NCI-H510A (cell line): ENCODE measurements around the gene ARL4A.

Source experiments
- DNase-seq: peaks from one replicate; lab custom pipeline; 2025; lab: John Stamatoyannopoulos, UW

Gene ARL4A

GRCh38 chr7:12726908-12727307 lies 39.5 kb downstream of the ARL4A start:
- DNase-seq, result no peak

GRCh38 chr7:12727455-12728191 lies 40.2 kb downstream of the ARL4A start:
- no peak for DNase-seq

DNA sequence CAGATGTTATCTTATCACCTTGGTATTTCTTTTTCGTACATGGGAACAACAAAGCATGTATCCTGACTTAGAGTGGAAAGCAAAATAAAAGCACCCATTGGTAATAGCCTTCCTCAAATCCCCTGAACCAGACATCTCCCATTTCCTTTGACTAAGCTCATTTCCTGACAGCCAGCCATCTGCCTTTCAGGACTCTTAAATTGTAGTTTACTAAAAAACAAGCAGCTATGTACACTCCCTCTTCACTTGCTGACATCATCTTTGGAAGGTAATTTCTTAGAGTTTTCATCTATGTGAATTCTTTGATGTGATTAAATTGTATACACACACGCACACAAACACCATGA lies 40.7 kb downstream of the ARL4A start:
- no peak for DNase-seq

GRCh38 chr7:12729112-12729511 lies 41.7 kb downstream of the ARL4A start:
- peak; percentile 52 for DNase-seq

GRCh38 chr7:12730523-12730922 lies 43.1 kb downstream of the ARL4A start:
- no peak for DNase-seq

- no peak for DNase-seq
These were observed 43.8 kb downstream of the ARL4A start for GRCh38 chr7:12731214-12731656.

GRCh38 chr7:12731775-12732174 lies 44.3 kb downstream of the ARL4A start:
- DNase-seq, result no peak

DNA sequence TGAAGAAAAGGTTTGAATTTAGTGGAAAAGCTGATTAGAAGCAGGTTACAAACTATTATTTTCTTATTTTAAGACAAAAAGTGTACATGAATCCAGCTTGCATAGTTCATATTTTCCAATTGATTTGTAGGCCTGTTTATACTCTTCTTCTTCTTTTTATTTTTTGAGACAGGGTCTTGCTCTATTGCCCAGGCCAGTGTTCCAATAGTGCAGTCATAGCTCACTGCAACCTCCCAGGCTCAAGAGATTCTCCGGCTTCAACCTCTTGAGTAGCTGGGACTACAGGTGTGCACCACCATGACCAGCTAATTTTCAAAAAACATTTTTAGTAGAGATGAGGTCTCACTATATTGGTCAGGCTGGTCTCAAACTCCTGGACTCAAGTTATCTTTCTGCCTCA lies 45.0 kb downstream of the ARL4A start:
- no peak for DNase-seq

DNA sequence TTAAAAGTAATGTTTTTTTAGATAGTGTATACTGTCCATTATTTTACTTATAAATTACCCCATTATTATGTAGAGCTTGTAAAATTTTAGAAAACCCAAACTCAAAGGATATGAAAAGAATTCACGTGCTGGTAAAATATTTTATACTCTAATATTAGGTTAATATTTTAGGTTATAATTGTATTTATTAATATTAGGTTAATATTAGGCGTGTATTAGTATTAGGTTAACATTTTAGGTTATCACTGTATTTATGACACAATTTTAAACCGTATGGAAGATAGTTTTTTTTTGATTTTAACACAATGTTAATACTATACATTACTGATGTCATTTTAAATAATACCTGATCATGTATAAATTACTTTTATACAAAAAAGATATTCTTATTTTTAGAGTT lies 48.5 kb downstream of the ARL4A start:
- no peak for DNase-seq

- DNase-seq, result no peak
These were observed 49.9 kb downstream of the ARL4A start for GRCh38 chr7:12737373-12737772.

- DNase-seq, result no peak
These were observed 50.4 kb downstream of the ARL4A start for GRCh38 chr7:12737836-12738235.

DNA sequence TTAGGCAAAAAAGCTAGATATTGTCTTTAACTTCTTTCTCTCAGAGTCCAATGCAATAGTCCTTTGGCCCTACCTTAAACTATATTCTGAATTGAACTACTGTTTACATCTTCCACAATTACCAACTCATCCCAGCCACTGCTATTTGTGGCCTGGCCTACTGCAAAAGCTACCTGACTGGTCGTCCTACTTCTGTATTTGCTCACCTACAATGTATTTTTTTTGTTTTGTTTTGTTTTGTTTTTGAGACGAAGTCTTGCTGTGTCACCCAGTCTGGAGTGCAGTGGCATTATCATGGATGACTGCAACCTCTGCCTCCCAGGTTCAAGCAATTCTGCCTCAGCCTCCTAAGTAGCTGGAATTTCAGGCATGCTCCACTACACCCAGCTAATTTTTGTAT lies 51.2 kb downstream of the ARL4A start:
- DNase-seq, result no peak
